ENCODE results near the gene CRIP1.

CRIP1 gene, protein sequence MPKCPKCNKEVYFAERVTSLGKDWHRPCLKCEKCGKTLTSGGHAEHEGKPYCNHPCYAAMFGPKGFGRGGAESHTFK

DNA sequence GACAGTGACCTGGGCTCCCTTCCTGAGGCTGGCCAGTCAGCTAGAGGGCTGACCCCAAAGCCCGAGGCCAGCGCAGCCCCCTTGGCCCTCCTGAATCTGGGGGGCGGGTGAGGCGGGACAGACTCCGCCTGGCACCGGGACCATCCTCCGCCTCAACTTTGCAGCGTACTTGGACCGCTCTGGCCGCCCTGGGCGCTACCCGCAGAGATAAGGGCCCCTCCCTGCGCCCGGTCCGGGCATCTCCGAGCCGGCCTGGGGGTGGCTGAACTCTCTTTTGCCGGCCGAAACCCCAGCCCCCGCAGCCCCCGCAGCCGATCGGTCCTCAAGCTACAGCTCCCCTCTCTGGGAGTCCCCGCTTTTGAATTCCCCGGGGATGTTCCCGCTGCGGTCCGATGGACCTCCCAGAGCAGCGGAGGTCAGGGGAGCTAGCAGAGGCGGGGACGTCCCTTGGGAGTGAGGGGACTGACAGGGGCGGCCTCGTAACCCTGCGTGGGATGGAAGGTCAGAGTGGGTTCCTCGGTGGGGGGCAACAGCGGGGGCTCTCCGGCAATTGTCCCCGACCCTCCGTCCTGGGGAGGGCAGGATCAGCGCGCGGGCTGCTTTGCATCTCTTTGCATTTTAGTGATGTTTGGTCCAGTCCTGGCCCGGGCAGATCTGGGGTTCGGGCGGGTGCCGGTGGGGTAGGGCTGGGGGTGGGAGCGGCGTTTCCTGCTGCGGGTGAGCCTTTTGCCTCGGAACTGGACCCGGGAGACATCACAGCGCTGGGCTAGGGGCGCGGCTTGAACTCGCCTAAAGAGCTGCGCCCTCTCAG, at the start of gene CRIP1:
Gene CRIP1, plus strand, starts transcription at position 724 of the 811 bp plus-strand sequence. CDS start 374 bp downstream, outside the sequence.
- DNase-seq: no peak

DNA sequence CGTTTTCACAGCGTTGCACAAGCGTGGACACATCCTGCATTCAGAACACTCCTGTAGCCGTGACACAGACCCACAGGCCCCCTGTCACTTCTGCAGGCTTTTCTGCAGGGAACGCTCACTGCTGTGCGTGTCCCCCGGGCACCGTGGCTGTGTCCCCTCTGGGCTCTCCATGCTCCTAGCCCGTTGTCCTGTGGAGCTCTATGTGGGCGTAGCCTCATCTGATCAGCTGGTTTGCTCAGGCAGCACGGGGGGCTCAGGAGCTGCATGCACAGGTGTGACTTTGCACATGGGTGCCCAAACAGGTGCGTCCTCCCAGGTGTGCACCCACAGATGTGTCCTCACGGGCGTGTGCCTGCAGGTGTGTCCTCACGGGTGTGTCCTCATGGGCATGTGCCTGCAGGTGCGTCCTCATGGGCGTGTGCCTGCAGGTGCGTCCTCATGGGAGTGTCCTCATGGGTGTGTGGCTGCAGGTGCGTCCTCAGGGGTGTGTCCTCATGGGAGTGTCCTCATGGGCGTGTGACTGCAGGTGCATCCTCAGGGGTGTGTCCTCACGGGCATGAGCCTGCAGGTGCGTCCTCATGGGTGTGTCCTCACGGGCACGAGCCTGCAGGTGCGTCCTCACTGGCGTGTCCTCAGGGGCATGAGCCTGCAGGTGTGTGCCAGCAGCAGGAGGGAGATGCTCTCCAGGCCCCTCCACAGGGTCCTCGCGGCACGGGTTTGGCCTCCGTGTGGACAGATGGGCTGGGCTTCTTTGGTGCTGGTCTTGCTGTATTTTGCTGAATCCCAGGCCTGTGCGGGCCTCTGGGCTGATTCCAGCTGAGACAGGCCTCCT, 49.6 kb upstream of the CRIP1 start:
- no peak for DNase-seq

DNA sequence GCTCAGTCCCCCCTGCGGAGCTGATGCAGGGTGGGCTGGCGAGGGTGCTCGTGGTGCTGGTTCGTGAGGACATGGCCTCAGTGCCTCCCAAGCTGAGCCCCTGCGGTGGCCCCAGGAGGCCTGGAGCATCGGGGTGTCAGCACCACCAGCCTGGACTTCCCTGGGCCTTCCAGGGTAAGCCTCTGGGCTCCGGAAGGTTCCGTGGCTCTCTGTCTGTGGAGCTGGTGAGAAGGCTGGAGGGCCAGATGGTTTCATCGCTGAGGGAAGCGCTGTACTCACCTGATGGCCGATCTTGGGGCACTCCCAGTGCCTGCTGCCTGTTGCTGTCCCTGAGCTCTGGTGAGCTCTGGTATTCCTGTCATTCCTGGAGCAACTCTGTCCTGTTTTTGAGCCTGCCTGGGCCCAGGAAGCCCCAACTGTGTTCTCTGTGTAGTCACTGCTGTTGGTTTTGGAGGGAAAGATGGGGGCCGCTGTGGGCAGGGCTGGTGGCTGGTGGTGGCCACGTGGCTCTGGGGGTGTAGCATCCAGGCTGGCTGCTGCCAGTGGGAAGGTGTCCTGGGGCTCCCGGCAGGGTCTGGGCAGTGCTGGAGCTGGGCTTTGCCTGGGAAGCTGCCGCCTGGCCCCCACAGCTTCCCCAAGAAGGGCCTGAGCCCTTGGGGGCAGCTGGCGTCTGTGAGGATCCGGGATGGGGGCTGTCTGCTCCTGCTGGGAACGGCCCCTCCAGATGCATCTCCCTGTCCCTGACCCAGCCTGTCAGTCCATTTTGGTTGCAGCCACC, 48.8 kb upstream of the CRIP1 start:
- no peak for DNase-seq

DNA sequence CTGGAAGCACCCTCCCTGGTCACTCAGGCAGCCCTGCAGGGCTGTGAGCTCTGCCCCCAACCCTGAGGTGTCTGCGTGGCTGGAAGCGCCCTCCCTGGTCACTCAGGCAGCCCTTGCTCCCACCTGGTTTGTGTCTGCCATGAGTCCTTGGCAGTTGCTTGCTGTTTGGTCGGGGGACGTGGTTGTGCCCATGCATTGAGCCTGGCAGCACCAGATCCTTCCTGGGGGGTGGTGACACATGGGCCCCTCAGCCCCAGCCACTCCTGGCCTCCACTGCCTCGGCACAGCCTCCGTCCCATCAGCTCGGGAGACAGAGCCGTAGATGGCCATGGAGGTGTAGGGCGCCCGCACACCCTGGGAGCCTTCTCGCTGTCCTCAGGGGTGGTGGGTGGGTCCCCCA, 47.5 kb upstream of the CRIP1 start:
- no peak for DNase-seq

DNA sequence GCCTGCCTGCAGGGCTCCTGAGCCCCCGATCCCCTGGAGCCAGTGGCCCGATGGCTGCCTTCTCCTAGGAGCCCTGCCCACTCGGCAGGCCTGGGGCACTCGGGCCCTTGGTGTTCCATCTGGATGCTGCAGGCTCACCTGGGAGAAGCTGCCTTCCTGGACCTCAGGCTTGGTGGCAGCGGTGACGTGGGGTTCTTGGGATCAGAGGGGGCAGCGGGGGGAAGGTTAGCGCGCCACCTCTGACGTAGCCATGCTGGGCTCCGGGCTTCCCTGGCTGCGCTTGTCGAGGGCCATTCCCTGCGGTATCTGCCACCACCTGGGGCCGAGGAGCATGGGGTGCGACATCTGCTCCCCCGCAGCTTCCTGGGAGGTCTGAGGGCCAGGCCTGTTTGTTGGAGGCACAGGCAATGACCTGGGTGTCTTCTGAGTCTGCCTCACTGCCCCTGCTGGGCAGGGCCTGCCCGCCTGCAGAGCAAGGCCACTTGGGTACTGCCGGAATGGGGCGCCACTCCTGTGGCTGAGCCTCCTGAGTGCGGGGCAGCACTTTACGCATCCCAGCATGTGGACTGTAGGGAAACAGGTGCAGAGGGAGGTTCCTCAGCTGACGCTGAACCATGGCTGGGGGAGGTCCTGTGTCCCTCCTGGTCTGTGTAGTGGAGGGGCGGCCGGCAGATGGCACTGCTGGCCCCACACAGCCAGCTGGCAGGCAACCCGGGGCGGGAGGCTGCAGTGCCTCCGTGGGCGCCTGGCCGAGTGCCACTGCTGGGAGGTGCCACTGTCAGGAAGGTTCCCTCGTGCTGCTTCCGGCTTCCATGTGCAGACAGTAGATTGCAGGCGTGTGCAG, 46.8 kb upstream of the CRIP1 start:
- no peak for DNase-seq

DNA sequence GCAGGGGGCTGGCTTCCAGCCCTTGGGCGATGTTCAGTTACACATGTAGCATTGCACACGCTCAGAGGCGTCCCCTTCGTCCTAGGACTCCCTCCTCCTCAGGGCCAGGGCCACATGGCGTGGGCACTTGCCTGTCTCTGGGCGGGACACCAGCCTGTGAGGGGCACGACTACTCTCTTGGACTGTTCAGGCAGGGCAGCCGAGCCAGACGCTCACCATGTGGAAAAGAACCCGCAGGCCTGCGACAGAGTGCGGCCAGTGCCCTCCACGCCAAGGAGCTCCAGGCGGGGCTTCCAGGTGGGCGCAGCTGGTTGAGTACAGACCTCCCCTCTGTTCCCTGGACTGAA, 46.2 kb upstream of the CRIP1 start:
- no peak for DNase-seq

DNA sequence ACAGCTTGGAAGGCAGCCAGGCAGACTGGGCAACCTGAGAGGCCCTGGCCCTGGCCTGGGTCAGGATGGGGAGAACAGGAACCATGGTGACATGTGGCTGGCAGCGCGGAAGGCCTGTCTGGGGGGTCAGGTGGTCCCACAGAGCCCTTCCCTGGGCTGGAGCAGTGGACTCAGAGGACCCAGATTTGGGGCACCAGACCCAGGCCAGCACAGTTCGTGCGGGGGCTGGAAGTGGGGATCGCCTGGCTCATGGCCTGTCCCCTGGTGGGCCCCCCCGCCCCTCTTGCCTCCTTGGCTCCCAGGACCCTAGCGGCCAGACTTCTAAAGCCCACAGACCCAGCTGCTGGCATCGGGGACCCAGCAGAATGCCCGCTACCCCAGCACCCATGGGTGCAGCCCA, 45.7 kb upstream of the CRIP1 start:
- no peak for DNase-seq

DNA sequence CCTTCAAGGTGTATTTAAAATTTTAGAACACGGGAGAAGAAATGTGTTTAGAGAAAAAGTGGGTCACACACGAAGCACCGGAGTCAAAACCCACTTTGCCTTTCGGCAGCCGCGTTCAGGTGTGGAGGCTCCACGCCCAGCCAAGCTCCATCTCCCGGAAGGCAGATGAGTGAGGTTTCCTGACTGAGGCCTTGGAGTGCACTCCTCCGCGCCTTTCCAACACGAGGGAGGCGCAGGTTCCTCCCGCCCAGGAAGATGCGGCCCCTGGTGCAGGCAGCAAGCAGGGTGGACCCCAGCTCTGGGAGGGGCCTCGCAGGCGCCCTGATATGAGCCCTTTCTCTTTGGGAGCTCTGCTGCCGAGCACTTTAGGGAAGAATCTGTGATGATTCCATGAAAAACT, 44.6 kb upstream of the CRIP1 start:
- DNase-seq: no peak

DNA sequence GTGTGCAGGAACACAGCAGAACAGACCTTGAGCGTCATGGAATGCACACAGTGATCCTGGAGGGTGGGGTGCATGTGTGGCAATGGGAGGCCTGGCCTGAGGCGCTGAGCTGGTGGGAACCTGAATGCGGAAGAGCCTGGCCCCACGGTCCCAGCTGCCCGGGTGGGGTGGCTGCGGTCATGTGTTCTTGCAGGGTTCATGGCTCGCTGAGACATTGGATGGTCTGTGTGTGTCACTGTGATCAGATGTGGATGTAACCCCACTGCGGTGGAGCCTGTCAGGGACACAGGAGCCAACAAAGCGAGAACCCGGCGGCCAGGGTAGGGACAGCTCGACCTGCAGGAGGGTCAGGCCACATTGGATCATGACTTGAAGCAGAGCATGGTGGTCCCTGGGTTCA, 43.9 kb upstream of the CRIP1 start:
- no peak for DNase-seq

DNA sequence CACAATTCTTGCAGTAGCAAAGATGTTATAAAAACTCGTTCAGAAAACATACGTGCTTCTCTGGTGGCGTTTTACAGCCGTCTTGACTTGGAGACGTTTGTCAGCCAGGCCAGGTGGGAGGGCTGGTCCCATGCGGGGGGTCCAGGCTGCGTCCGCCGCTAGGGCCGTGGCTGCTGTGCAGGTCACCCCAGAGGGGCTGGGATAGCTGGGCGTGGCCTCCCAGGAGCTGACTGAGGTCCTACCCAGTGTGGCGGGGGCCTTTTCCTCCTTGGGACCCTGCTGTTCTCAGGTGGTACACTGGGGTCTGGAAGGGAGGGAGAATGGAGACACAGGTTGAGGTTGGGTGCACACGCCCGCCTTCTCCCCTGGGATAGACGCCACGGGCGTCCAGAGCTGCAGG, 41.8 kb upstream of the CRIP1 start:
- no peak for DNase-seq

DNA sequence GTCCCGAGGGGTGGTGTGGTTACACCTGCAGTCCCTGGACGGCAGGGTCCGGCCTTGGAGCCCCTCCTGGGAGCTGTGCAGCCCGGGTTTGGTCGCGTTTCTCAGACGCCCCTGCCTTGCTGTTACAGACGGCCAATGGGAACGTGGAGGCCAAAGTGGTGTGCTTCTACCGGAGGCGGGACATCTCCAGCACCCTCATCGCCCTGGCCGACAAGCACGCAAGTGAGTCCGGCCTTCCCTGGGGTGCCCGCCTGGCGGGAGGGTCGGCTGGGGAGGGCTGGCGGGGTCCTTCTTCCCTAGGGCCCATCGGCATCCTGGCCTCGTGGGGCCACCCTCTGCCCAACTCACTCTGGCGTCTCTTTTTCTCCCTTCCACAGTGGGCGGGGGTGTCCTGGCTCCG, 41.4 kb upstream of the CRIP1 start:
- DNase-seq: no peak

DNA sequence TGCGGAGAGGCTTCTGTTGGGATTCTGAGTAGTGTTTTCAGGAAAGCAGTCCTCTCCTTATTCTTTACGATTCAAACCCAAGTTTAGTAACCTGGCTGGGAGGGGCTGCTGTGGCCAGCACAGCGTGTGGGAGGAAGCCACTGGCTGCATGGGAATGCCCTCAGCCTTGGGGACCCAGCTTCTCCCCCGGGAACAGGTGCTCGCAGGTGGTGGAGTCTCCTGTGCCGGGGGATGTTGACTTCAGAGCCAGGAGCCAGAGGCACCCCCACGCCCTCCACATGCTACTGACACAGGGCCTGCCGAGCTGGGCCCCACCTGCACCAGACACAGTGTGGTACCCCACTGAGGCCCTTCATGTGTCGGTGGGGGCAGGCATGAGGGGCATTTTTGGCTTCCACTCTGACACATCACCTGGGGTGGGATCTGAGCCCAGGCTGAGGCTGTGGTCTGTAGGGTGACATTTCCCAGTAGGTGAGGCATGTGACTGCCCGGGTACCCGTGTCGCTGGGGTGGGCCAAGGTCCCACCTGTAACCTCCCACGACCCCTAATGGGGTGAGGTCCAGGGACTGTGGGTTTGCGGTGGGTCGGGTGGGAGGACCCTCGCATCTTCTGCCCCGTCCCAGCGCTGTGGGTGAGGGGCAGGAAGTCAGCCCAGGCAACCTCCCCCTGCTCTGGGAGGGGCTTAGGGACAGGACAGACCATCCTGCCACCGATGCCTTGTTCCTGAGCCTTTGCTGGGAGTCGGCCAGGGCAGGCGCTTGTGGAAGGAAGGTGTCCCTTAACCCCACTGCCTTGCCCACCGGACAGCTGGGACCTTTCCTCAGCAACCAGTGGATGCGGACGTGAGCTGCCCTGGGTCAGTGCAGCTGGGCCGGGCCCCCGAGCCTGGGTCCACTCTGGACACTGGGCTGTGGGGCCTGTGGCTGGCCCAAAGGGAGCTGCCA, 40.5 kb upstream of the CRIP1 start:
- no peak for DNase-seq

DNA sequence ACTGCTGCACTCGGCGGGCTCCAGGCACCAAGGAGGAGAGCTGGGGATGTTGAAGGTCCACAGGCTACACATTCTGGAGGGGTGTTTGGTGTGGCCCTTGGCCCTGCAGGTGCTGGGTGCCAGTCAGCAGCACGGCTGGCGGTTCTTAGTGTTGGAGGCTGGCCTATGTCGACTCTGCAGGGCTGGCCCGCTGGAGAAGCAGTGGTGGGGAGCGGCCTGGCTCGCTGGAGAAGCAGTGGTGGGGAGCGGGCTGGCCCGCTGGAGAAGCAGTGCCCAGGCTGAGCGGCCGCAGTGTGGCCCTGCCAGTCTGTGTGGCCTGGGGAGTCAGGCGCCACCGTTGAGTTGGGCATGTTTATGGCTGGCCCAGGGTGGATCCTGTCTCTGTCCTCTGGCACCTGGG, 39.7 kb upstream of the CRIP1 start:
- DNase-seq: no peak

DNA sequence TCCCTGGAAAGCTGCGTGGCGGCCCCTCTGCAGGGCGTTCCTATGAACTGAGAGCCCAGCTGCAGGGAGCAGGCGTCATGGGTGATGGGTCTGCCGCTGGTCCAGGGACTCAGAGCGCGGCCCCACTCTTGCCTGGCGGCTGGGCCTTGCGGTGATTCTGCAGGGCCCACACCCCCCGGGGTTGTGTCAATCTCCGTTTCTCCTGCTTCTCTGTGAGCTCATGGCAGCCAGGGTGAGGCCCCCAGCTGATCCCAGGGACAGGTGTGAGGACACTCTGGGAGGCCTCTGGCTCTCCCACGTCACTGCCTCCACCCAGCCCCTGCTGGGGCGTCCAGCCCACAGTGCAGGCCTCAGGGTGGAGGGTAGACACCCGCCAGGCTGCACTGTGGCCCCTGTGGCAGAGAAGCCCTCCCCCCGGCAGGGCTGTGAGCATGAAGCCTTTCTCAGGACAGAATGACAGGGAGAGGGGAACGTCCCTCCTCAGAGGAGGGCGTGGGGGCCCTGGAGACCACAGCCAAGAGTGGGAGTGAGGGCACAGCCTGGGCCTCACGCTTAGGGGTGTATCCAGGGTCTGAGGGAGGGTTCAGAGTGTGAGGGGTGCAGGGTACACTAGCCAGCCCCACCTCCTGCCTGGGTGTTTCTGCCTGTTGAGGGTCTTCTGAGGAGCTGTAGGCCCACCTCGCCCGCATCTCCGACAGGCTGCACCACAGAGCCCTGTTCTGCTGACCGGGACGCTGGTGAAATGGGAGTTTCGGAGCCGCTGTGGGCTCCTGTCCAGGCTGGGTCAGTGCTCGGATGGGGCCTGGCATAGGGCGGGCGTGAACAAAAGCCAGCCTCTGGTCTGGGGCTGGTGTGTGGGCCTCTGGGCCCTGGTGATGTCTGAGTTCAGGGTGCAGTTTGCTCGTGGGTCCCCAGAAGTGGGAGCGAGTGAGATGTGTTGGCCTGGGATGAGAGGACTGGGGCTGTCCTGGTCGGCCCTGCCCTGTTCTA, 38.7 kb upstream of the CRIP1 start:
- DNase-seq: no peak

DNA sequence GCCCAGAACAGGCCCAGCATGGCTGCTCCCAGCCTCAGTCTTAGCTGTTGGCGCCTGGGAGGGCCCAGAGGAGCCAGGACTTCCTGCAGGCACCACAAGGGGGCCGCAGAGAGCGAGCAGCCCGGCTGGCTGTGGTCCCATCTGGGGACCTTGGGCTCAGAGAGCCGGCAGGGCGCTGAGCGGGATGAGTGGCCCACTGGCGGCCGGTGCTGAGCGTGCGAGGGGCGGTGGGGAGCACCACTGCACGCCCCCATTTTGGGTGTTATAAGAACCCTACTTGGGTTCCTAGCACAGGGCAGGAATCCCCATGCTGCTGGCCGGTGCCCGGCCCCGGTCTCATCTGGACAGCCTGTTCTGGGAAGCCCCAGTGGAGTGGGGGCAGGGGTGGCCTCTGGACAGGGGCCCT, 38.0 kb upstream of the CRIP1 start:
- no peak for DNase-seq

DNA sequence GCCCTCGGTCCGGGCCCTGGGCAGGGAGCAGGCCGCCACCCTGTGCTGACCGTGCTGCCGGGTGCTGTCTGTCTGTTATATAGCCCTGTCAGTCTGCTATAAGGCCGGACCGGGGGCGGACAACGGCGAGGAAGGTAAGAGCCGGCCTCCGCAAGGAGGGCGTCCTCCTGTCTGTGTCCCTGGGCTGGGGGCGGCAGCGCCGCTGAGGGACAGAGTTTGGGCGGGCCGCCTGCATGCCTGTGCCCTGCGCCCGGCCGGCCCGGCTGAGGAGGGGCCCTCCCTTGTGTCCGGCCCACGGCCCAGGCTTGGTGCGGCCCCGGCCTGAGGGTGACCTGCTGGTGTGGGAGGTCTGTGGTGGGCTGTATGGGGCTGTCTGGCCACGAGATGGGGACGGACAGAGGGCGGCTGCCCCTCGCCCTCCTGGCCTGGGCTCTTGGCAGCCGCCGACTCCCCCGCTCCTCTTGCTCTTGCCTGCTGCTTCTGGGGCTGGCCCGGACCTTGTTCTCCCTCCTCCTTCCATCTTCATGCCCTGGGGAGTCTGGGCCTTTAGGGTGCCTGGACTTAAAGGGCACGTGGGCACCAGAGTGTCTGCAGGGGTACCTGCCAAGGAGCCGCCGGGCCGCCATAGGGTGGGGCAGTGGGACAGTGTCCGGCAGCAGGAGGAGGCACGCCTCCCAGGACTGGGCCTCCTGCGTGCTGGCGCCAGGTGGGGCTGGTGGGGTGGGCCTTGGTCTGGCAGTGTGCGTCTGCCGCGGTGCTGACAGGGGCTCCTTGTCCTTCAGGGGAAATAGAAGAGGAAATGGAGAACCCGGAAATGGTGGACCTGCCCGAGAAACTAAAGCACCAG, 37.2 kb upstream of the CRIP1 start:
- no peak for DNase-seq

DNA sequence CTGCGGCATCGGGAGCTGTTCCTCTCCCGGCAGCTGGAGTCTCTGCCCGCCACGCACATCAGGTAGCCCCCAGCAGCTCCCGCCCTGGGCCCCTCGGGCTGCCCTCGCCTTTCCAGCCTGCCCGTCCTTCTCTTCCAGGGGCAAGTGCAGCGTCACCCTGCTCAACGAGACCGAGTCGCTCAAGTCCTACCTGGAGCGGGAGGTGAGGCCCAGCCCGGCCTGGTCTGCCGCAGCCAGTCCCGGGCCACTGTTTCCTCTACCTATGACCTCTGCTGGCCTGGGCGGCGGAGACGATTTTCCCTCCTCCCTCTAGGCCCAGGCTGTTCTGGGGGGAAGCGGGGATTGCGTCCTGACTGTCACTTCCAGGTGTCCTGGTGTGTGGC, 36.6 kb upstream of the CRIP1 start:
- no peak for DNase-seq

DNA sequence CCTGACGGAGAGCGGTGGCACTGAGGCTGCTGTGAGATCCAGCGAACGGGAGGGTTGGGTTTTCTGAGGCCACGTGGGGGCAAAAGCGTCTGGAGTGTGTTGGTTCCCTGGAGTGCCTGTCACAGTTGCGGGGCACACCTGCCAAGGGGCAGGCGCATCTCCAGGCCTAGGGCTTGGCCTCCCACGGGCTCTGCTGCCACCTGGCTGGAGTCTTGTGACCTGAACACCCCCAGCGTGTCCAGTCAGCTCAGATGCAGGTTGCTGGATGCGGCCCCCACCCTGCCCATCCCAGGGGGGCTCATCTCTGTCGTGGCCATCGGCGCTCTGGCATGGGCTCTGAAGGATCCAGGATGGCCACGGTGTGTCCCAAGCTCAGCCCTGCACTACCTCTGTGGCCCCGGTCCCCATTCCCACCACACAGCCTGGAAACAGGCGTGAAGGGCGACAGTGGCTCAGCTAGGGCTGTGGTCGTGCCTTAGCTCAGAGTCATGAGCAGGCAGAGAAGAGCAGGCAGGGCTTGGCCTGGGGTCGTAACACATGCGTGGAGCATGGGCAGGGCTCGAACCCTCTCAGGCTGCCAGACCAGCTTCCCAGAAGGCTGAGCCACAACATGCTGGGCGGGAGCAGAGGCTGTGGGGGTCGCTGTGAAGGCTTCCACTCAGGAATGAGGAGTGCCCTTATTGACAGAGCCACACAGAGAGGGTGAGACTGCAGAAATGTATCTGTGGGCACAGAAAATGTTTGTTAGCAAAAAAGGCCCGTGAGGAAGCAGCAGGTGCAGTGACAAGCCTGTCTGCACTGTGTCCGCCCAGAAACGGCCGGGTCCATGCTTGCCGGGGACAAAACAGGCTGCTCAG, 35.6 kb upstream of the CRIP1 start:
- DNase-seq: no peak
